ENCODE results near the gene VAV3.

The VAV3 gene, protein sequence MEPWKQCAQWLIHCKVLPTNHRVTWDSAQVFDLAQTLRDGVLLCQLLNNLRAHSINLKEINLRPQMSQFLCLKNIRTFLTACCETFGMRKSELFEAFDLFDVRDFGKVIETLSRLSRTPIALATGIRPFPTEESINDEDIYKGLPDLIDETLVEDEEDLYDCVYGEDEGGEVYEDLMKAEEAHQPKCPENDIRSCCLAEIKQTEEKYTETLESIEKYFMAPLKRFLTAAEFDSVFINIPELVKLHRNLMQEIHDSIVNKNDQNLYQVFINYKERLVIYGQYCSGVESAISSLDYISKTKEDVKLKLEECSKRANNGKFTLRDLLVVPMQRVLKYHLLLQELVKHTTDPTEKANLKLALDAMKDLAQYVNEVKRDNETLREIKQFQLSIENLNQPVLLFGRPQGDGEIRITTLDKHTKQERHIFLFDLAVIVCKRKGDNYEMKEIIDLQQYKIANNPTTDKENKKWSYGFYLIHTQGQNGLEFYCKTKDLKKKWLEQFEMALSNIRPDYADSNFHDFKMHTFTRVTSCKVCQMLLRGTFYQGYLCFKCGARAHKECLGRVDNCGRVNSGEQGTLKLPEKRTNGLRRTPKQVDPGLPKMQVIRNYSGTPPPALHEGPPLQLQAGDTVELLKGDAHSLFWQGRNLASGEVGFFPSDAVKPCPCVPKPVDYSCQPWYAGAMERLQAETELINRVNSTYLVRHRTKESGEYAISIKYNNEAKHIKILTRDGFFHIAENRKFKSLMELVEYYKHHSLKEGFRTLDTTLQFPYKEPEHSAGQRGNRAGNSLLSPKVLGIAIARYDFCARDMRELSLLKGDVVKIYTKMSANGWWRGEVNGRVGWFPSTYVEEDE

DNA sequence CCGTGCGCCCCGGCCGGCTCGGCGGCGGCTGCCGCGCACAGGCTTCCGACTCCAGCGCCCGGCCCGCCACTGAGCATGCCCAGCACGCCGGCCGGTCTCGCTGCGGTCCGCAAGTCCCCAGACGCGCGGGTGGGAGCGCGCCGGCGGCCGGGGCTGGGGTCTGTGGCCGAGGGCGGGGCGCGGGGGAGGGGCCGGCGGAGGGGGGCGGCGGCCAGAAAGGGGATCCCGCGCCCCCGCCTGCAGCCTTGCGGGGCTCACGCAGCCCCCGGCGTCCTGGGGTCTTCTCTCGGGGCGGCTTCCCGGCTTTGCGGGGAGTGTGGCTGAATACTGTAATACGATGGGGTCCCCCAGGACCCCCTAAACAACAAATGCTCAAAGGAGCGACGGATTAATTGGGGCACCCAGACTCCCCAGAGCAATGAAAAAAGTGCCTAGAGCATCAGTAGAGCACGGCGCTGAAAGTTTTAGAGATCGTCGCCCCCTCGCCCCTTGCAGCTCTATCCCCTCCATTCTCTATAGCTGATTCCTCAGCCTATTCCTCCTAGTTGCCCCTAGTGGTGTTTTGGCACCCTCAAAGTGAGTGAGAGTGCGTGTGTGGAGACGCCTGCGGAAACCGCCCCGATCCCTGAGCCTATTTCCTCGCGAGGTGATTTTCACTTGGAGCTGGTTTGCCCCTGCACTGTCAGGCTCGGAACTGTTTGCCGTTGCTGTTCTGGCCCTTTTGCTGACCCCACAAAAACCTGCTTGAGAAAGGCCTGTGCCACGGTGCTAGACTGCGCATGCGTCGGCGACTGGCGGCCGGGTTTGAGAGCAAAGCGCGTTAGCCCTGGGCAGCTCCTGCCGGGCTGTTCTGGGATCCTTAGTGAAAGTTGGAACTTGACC lies at the start of gene VAV3:
TSS of gene VAV3 (minus strand) at position 71 of the 882 bp plus-strand sequence. CDS start 311 bp downstream, outside the sequence.
- in situ Hi-C loops (cut with HindIII; ENCODE audit: low sequenced_read_pairs): no loop called here
- peak; percentile 35 for DNase-seq (ENCODE audit: low read depth)
- TF ChIP-seq, protein P1, sequence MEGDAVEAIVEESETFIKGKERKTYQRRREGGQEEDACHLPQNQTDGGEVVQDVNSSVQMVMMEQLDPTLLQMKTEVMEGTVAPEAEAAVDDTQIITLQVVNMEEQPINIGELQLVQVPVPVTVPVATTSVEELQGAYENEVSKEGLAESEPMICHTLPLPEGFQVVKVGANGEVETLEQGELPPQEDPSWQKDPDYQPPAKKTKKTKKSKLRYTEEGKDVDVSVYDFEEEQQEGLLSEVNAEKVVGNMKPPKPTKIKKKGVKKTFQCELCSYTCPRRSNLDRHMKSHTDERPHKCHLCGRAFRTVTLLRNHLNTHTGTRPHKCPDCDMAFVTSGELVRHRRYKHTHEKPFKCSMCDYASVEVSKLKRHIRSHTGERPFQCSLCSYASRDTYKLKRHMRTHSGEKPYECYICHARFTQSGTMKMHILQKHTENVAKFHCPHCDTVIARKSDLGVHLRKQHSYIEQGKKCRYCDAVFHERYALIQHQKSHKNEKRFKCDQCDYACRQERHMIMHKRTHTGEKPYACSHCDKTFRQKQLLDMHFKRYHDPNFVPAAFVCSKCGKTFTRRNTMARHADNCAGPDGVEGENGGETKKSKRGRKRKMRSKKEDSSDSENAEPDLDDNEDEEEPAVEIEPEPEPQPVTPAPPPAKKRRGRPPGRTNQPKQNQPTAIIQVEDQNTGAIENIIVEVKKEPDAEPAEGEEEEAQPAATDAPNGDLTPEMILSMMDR (IDR thresholded peaks at IDR 0.05; ENCODE audit: low read depth, low read length, missing control alignments): peak; percentile 27
- peak within 1 kb of the TSS; percentile 41 for H3K4me3 ChIP-seq (ENCODE audit: low read depth, low read length)

DNA sequence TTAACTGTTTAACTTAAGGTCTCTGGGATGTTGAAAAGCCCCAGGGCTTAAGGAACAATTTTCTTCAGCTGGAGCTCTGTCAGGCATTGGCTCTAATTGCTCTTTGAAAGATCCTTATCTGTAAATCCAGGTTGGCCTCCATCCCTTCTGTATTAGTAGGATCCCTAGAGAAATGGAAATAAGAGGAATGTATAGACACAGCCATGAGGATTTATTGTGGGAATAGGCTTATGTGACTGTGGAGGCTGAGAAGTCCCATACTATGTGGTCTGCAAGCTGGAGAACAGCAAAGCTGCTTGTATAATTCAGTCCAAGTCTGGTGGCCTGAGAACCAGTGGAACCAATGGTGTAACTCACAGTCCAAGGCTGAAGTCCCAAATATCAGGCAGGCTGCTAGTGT lies 47.6 kb upstream of the VAV3 start:
- H3K4me3 ChIP-seq (ENCODE audit: low read depth, low read length): no peak overlapping the region
- DNase-seq (ENCODE audit: low read depth): no peak
- in situ Hi-C loops (cut with HindIII; ENCODE audit: low sequenced_read_pairs): no loop called here
- TF ChIP-seq, protein P1 (IDR thresholded peaks at IDR 0.05; ENCODE audit: low read depth, low read length, missing control alignments): no peak

DNA sequence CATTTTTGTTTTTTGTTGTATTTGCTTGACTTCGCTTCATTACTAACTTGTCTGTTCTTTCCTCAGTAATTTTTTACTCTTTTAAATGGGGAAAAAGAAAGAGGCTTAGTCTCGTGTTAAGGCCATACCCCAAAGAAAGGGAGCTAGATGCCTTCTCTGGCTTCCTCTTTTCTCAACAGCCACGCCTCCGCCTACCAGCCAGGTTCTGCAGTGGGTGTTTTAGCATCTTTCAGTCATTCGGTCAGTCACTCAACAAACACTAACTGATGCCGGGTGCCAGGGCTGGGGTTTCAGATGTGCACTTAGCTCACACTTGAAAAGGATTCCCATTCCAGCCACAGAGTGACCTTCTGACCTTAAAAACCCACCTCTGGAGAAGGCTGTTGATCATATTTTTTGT lies 46.3 kb upstream of the VAV3 start:
- TF ChIP-seq, protein P1 (IDR thresholded peaks at IDR 0.05; ENCODE audit: low read depth, low read length, missing control alignments): no peak
- DNase-seq (ENCODE audit: low read depth): no peak
- in situ Hi-C loops (cut with HindIII; ENCODE audit: low sequenced_read_pairs): no loop called here

DNA sequence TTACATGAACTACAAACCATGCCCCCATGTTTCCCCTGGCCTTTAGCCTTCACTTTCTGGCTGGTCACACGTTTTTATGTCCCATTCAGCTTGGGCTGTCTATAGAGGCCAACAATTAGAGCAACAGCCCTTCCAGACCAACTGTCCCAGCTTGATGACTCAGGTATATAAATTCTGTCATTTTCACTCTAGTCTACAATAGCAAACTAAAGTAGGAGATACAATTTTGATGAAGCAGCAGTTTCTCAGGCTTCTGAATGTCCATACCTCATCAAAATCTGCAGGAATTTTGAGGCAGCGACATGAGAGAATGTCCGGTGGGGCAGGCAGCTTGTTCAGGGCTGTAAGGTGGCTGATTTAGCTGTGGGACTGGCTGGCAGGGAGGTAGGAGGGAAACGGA lies 45.6 kb upstream of the VAV3 start:
- TF ChIP-seq, protein P1 (IDR thresholded peaks at IDR 0.05; ENCODE audit: low read depth, low read length, missing control alignments): no peak
- in situ Hi-C loops (cut with HindIII; ENCODE audit: low sequenced_read_pairs): no loop called here
- DNase-seq (ENCODE audit: low read depth): no peak
- H3K4me3 ChIP-seq (ENCODE audit: low read depth, low read length): no peak overlapping the region

More for the DNA sequence above, 46.3 kb upstream of the VAV3 start:
- H3K4me3 ChIP-seq (ENCODE audit: low read depth, low read length): no peak overlapping the region

DNA sequence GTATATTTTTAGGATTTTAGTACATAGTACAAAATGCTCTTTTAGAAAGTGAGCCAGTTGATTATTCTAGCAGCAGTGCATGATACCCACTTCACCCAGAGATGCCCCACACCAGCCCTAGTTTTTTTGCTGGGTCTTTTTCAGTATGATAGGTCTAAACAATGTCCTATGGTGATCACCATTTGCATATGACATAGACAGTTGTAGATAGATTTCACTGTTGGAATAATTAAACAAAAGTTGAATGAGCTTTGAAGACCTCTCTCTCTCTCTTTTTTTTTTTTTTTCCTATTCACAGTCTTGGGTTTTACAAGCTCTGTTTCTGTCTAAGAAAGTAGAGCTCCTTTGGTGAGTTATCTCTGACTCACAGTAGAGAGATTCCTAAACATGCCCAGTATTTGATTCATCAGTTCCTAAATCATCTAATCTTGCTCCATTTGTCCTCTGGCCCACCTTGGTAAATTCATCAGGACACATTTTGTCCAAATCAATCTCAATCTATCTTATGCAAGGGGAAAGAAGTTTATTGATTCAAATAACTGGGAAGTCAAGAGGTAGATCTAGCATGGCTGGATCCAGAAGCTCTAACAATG lies 44.7 kb upstream of the VAV3 start:
- H3K4me3 ChIP-seq (ENCODE audit: low read depth, low read length): no peak overlapping the region
- TF ChIP-seq, protein P1 (IDR thresholded peaks at IDR 0.05; ENCODE audit: low read depth, low read length, missing control alignments): no peak
- no peak for DNase-seq (ENCODE audit: low read depth)
- in situ Hi-C loops (cut with HindIII; ENCODE audit: low sequenced_read_pairs): no loop called here
